Measurements from ENCODE around the gene IGSF21.
"Not testable (repeated sequence)": the region's sequence is repeated elsewhere in the genome, so short reads cannot be mapped to it uniquely, and the experiment has no call there.

Gene IGSF21

GRCh38 chr1:18340158-18340764 is 232.7 kb downstream of the IGSF21 start:
- DNase-seq: no peak

- DNase-seq: no peak
These were observed 233.2 kb downstream of the IGSF21 start for GRCh38 chr1:18340787-18341186.

GRCh38 chr1:18341291-18342069 is 233.9 kb downstream of the IGSF21 start:
- no peak for DNase-seq

GRCh38 chr1:18342744-18343143 is 235.1 kb downstream of the IGSF21 start:
- no peak for DNase-seq

- DNase-seq: no peak
These were observed 236.0 kb downstream of the IGSF21 start for GRCh38 chr1:18343581-18343980.

GRCh38 chr1:18344755-18345154 is 237.2 kb downstream of the IGSF21 start:
- DNase-seq: no peak

- no peak for DNase-seq
These were observed 240.0 kb downstream of the IGSF21 start for GRCh38 chr1:18347559-18347958.

GRCh38 chr1:18348354-18348753 is 240.8 kb downstream of the IGSF21 start:
- no peak for DNase-seq

- DNase-seq: no peak
These were observed 243.1 kb downstream of the IGSF21 start for GRCh38 chr1:18350747-18351146.

- no peak for DNase-seq
These were observed 244.1 kb downstream of the IGSF21 start for GRCh38 chr1:18351735-18352134.

- DNase-seq: no peak
These were observed 245.2 kb downstream of the IGSF21 start for GRCh38 chr1:18352636-18353265.

GRCh38 chr1:18353528-18353927 is 245.9 kb downstream of the IGSF21 start:
- no peak for DNase-seq

- no peak for DNase-seq
These were observed 246.4 kb downstream of the IGSF21 start for GRCh38 chr1:18353992-18354391.

- DNase-seq: no peak
These were observed 247.0 kb downstream of the IGSF21 start for GRCh38 chr1:18354612-18355011.

GRCh38 chr1:18357622-18358230 is 250.1 kb downstream of the IGSF21 start:
- DNase-seq: no peak

- DNase-seq: no peak
These were observed 251.0 kb downstream of the IGSF21 start for GRCh38 chr1:18358600-18358999.

- no peak for DNase-seq
These were observed 252.7 kb downstream of the IGSF21 start for GRCh38 chr1:18360251-18360650.

GRCh38 chr1:18362150-18362549 is 254.6 kb downstream of the IGSF21 start:
- no peak for DNase-seq

GRCh38 chr1:18363436-18363835 is 255.8 kb downstream of the IGSF21 start:
- DNase-seq: no peak

GRCh38 chr1:18365099-18365705 is 257.6 kb downstream of the IGSF21 start:
- no peak for DNase-seq

- DNase-seq: not testable (repeated sequence)
These were observed 264.9 kb downstream of the IGSF21 start for GRCh38 chr1:18372505-18372904.

- no peak for DNase-seq
These were observed 265.6 kb downstream of the IGSF21 start for GRCh38 chr1:18373151-18373550.

- no peak for DNase-seq
These were observed 266.4 kb downstream of the IGSF21 start for GRCh38 chr1:18373882-18374493.
